ENCODE results near the gene SYCN.
A peak's percentile ranks its signal among the peaks of the same experiment; 100 is the strongest.

Gene SYCN

GRCh38 chr19:39208175-39208795 lies 4.2 kb upstream of the SYCN start:
- no peaks in the 10 kb centered on the region for H3K4me1 Mint-ChIP-seq (ENCODE audit: low read depth)
- H3K27me3 Mint-ChIP-seq (ENCODE audit: low read depth), result peaks cover 26% of the 10 kb centered on the region
- no peaks in the 10 kb centered on the region for H3K36me3 Mint-ChIP-seq (ENCODE audit: low read depth)
- no peaks in the 10 kb centered on the region for H3K9me3 Mint-ChIP-seq
- H3K4me3 Mint-ChIP-seq, result no peak overlapping the region
- no peak overlapping the region for H3K27ac Mint-ChIP-seq

GRCh38 chr19:39207293-39207836 lies 3.3 kb upstream of the SYCN start:
- Mint-ChIP-seq H3K27ac (no peak overlapping the region), H3K36me3 (ENCODE audit: low read depth) (no peaks in the 10 kb centered on the region), H3K4me1 (ENCODE audit: low read depth) (no peaks in the 10 kb centered on the region), H3K9me3 (no peaks in the 10 kb centered on the region), H3K4me3 (no peak overlapping the region), H3K27me3 (ENCODE audit: low read depth) (peaks cover 33% of the 10 kb centered on the region)

GRCh38 chr19:39206122-39206521 lies 2.1 kb upstream of the SYCN start:
- Mint-ChIP-seq H3K27ac (no peak overlapping the region), H3K4me3 (no peak overlapping the region), H3K27me3 (ENCODE audit: low read depth) (peaks cover 45% of the 10 kb centered on the region), H3K4me1 (ENCODE audit: low read depth) (no peaks in the 10 kb centered on the region), H3K36me3 (ENCODE audit: low read depth) (no peaks in the 10 kb centered on the region), H3K9me3 (no peaks in the 10 kb centered on the region)

GRCh38 chr19:39205449-39205764 lies 1.3 kb upstream of the SYCN start:
- no peaks in the 10 kb centered on the region for H3K4me1 Mint-ChIP-seq (ENCODE audit: low read depth)
- no peaks in the 10 kb centered on the region for H3K9me3 Mint-ChIP-seq
- no peak overlapping the region for H3K27ac Mint-ChIP-seq
- no peaks in the 10 kb centered on the region for H3K36me3 Mint-ChIP-seq (ENCODE audit: low read depth)
- H3K4me3 Mint-ChIP-seq, result no peak overlapping the region
- peaks cover 52% of the 10 kb centered on the region for H3K27me3 Mint-ChIP-seq (ENCODE audit: low read depth)

GRCh38 chr19:39202998-39203355 lies 1.1 kb downstream of the SYCN start:
- Mint-ChIP-seq H3K9me3 (no peaks in the 10 kb centered on the region), H3K27me3 (ENCODE audit: low read depth) (peaks cover 67% of the 10 kb centered on the region)

GRCh38 chr19:39200803-39201115 lies 3.3 kb downstream of the SYCN start:
- Mint-ChIP-seq H3K4me1 (ENCODE audit: low read depth) (peaks cover 5% of the 10 kb centered on the region), H3K27me3 (ENCODE audit: low read depth) (peaks cover 81% of the 10 kb centered on the region), H3K27ac (no peak overlapping the region), H3K4me3 (no peak overlapping the region), H3K36me3 (ENCODE audit: low read depth) (peaks cover 1% of the 10 kb centered on the region), H3K9me3 (no peaks in the 10 kb centered on the region)

More at GRCh38 chr19:39202998-39203355, 1.1 kb downstream of the SYCN start:
- H3K27ac Mint-ChIP-seq, result no peak overlapping the region
- no peak overlapping the region for H3K4me3 Mint-ChIP-seq
- H3K4me1 Mint-ChIP-seq (ENCODE audit: low read depth), result no peaks in the 10 kb centered on the region
- no peaks in the 10 kb centered on the region for H3K36me3 Mint-ChIP-seq (ENCODE audit: low read depth)

- H3K36me3 Mint-ChIP-seq (ENCODE audit: low read depth), result peaks cover 1% of the 10 kb centered on the region
- H3K4me3 Mint-ChIP-seq, result no peak overlapping the region
- H3K27me3 Mint-ChIP-seq (ENCODE audit: low read depth), result peaks cover 83% of the 10 kb centered on the region
- peaks cover 5% of the 10 kb centered on the region for H3K4me1 Mint-ChIP-seq (ENCODE audit: low read depth)
- H3K9me3 Mint-ChIP-seq, result no peaks in the 10 kb centered on the region
- H3K27ac Mint-ChIP-seq, result no peak overlapping the region
Measured at GRCh38 chr19:39200066-39200802, 3.8 kb downstream of the SYCN start.

GRCh38 chr19:39199025-39199424 lies 5.0 kb downstream of the SYCN start:
- Mint-ChIP-seq H3K4me3 (no peak overlapping the region), H3K36me3 (ENCODE audit: low read depth) (peaks cover 1% of the 10 kb centered on the region), H3K9me3 (no peaks in the 10 kb centered on the region), H3K27ac (no peak overlapping the region), H3K27me3 (ENCODE audit: low read depth) (peaks cover 79% of the 10 kb centered on the region), H3K4me1 (ENCODE audit: low read depth) (peaks cover 5% of the 10 kb centered on the region)

- peaks cover 5% of the 10 kb centered on the region for H3K4me1 Mint-ChIP-seq (ENCODE audit: low read depth)
- no peaks in the 10 kb centered on the region for H3K9me3 Mint-ChIP-seq
- peaks cover 1% of the 10 kb centered on the region for H3K36me3 Mint-ChIP-seq (ENCODE audit: low read depth)
- H3K27me3 Mint-ChIP-seq (ENCODE audit: low read depth), result peaks cover 75% of the 10 kb centered on the region
- no peak overlapping the region for H3K4me3 Mint-ChIP-seq
- no peak overlapping the region for H3K27ac Mint-ChIP-seq
Measured at GRCh38 chr19:39197808-39198207, 6.3 kb downstream of the SYCN start.

GRCh38 chr19:39196860-39197562 lies 7.1 kb downstream of the SYCN start, which contains the start of gene NCCRP1:
Gene NCCRP1 (plus strand): TSS chr19:39196964. CDS start chr19:39196983, 19 bp downstream.
- Mint-ChIP-seq H3K27me3 (ENCODE audit: low read depth) (peaks cover 69% of the 10 kb centered on the region), H3K4me3 (peak within 1 kb of the TSS; percentile 39), H3K4me1 (ENCODE audit: low read depth) (peaks cover 5% of the 10 kb centered on the region), H3K9me3 (no peaks in the 10 kb centered on the region), H3K27ac (no peak within 1 kb of the TSS), H3K36me3 (ENCODE audit: low read depth) (peaks cover 1% of the 10 kb centered on the region)

GRCh38 chr19:39196320-39196719 lies 7.7 kb downstream of the SYCN start:
- Mint-ChIP-seq H3K4me3 (no peak overlapping the region), H3K36me3 (ENCODE audit: low read depth) (peaks cover 1% of the 10 kb centered on the region), H3K4me1 (ENCODE audit: low read depth) (peaks cover 5% of the 10 kb centered on the region)

GRCh38 chr19:39195755-39196154 lies 8.3 kb downstream of the SYCN start:
- Mint-ChIP-seq H3K9me3 (no peaks in the 10 kb centered on the region), H3K27ac (no peak overlapping the region), H3K27me3 (ENCODE audit: low read depth) (peaks cover 56% of the 10 kb centered on the region), H3K4me1 (ENCODE audit: low read depth) (peaks cover 5% of the 10 kb centered on the region), H3K36me3 (ENCODE audit: low read depth) (peaks cover 1% of the 10 kb centered on the region), H3K4me3 (no peak overlapping the region)

More at GRCh38 chr19:39196320-39196719, 7.7 kb downstream of the SYCN start:
- Mint-ChIP-seq H3K9me3 (no peaks in the 10 kb centered on the region), H3K27ac (no peak overlapping the region), H3K27me3 (ENCODE audit: low read depth) (peaks cover 62% of the 10 kb centered on the region)

- Mint-ChIP-seq H3K36me3 (ENCODE audit: low read depth) (peaks cover 1% of the 10 kb centered on the region), H3K9me3 (no peaks in the 10 kb centered on the region), H3K27ac (no peak overlapping the region), H3K27me3 (ENCODE audit: low read depth) (peaks cover 52% of the 10 kb centered on the region), H3K4me1 (ENCODE audit: low read depth) (peaks cover 5% of the 10 kb centered on the region), H3K4me3 (no peak overlapping the region)
Measured at GRCh38 chr19:39194832-39195542, 9.1 kb downstream of the SYCN start.

- Mint-ChIP-seq H3K36me3 (ENCODE audit: low read depth) (peaks cover 1% of the 10 kb centered on the region), H3K27me3 (ENCODE audit: low read depth) (peaks cover 46% of the 10 kb centered on the region), H3K9me3 (no peaks in the 10 kb centered on the region), H3K4me1 (ENCODE audit: low read depth) (peaks cover 5% of the 10 kb centered on the region), H3K27ac (no peak overlapping the region), H3K4me3 (no peak overlapping the region)
Measured at GRCh38 chr19:39193803-39194202, 10.3 kb downstream of the SYCN start.

Measured in T-helper 1 cell treated with Interleukin-12 subunit alpha and Interleukin-12 subunit beta and Interleukin-4 antibody, amounts not matched to agents 30 μg/mL and 1 μg/mL, for 36 hours (primary cell).